HCT116 (cell line): Measurements from ENCODE around the gene CYSRT1. TPM values are rescaled to one million over a fixed set of nuclear protein-coding genes. Genes with fewer than 3 reads are reported as not detected.

Experiments
- ATAC-seq: fragments of 200-7000 bp; cut with Tn5 transposase; 2 replicates; pipeline ENCODE4 v1.9.1; 2020; ENCODE audit warnings: mild to moderate bottlenecking, moderate library complexity
- BruUV-seq: library from RNA; stranded (reverse); fragments of 400-500 nt; replicated peaks from 2 replicates; lab custom pipeline; 2021; lab: Mats Ljungman, UMichigan
- CTCF ChIA-PET: fragments of 300-600 bp; sonication (Branson Sonifier 250); formaldehyde crosslinking; loops from one replicate; lab custom pipeline; 2021; ENCODE audit warnings: antibody characterized with exemption; lab: Charles Lee
- POLR2A ChIA-PET: fragments of 300-600, 350-600 bp; sonication (Branson Sonifier 250); formaldehyde crosslinking; loops from one replicate; lab custom pipeline; 2021; ENCODE audit warnings: antibody characterized with exemption; lab: Charles Lee
- RAD21 ChIA-PET, 2 experiments: fragments of 300-600 bp; sonication (Branson Sonifier 250); formaldehyde crosslinking; loops; one replicate each; lab custom pipeline; 2023; ENCODE audit warnings: low total read pairs in 2 of 2; ENCODE audit not compliant: uncharacterized antibody in 2 of 2, unreplicated experiment in 2 of 2, low non-redundant PET in 1 of 2; lab: Charles Lee
- DNase-seq: peaks from one replicate; pipeline ENCODE4 v3.0.0-alpha.2; 2010; ENCODE audit warnings: low read depth, low spot score
- H2AFZ ChIP-seq: fragments of 200-600 bp; shearing (Covaris generic), sonication (generic); 2 replicates; pipeline ENCODE4 v1.6.1; 2017; ENCODE audit warnings: low read depth, mixed run types, mixed read lengths, antibody characterized with exemption, low read length; ENCODE audit not compliant: poor library complexity, severe bottlenecking
- H3K27ac ChIP-seq: 2 replicates; pipeline ENCODE4 v1.5.1; 2012; ENCODE audit warnings: low read depth, low read length
- H3K27me3 ChIP-seq: fragments of 200-600 bp; sonication (generic); 2 replicates; pipeline ENCODE4 v1.6.1; 2016; ENCODE audit warnings: mixed run types, low read length, mixed read lengths; ENCODE audit not compliant: insufficient read depth
- H3K36me3 ChIP-seq, 2 experiments: fragments of 200-500 bp in 1 of 2; fragments of 200-600 bp in 1 of 2; sonication (Bioruptor generic) in 1 of 2; sonication (generic) in 1 of 2; 2 replicates each; pipeline versions ENCODE4 v1.5.1 to v1.6.1; 2014 to 2016; ENCODE audit warnings: low read length in 2 of 2, inconsistent platforms in 1 of 2, mixed read lengths in 1 of 2, mixed run types in 1 of 2; ENCODE audit not compliant: insufficient read depth in 2 of 2, control insufficient read depth in 1 of 2
- H3K4me1 ChIP-seq, 2 experiments: fragments of 200-600 bp in 1 of 2; sonication (generic) in 1 of 2; 2 replicates each; pipeline versions ENCODE4 v1.5.1 to v1.6.1; 2012 to 2017; ENCODE audit warnings: low read length in 2 of 2, inconsistent platforms in 1 of 2, mild to moderate bottlenecking in 1 of 2, mixed read lengths in 1 of 2, mixed run types in 1 of 2, moderate library complexity in 1 of 2; ENCODE audit not compliant: insufficient read depth in 2 of 2, control insufficient read depth in 1 of 2
- H3K4me2 ChIP-seq: fragments of 200-600 bp; sonication (generic); 2 replicates; pipeline ENCODE4 v1.6.1; 2017; ENCODE audit warnings: mixed run types, low read length, mixed read lengths
- H3K4me3 ChIP-seq, 2 experiments: fragments of 200-600 bp in 1 of 2; sonication (generic) in 1 of 2; replicated peaks in 1 of 2; 2 replicates each; pipeline ENCODE4 v1.5.1; 2011 to 2016; ENCODE audit warnings: low read length in 2 of 2, control low read depth in 1 of 2, low read depth in 1 of 2, mild to moderate bottlenecking in 1 of 2, mixed read lengths in 1 of 2, mixed run types in 1 of 2
- H3K79me2 ChIP-seq: fragments of 200-600 bp; sonication (generic); 2 replicates; pipeline ENCODE4 v1.6.1; 2017; ENCODE audit warnings: mild to moderate bottlenecking, mixed run types, low read length, moderate library complexity, mixed read lengths; ENCODE audit not compliant: insufficient read depth
- H3K9ac ChIP-seq: fragments of 200-600 bp; sonication (generic); 2 replicates; pipeline ENCODE4 v1.6.1; 2016; ENCODE audit warnings: low read length, mixed read lengths
- H3K9me2 ChIP-seq: fragments of 200-600 bp; sonication (generic), shearing (Covaris generic); 2 replicates; pipeline ENCODE4 v1.6.1; 2017; ENCODE audit warnings: mixed run types, mild to moderate bottlenecking, moderate library complexity; ENCODE audit not compliant: insufficient read depth
- H3K9me3 ChIP-seq, 2 experiments: fragments of 200-500 bp in 1 of 2; fragments of 200-600 bp in 1 of 2; sonication (Bioruptor generic) in 1 of 2; sonication (generic) in 1 of 2; 2 replicates each; pipeline ENCODE4 v1.6.1; 2014 to 2017; ENCODE audit warnings: low read length in 2 of 2, mixed read lengths in 2 of 2, inconsistent platforms in 1 of 2, low read depth in 1 of 2, mild to moderate bottlenecking in 1 of 2, mixed run types in 1 of 2, moderate library complexity in 1 of 2; ENCODE audit not compliant: control insufficient read depth in 1 of 2, insufficient read depth in 1 of 2
- H4K20me1 ChIP-seq: fragments of 200-600 bp; sonication (generic), shearing (Covaris generic); 2 replicates; pipeline ENCODE4 v1.6.1; 2017; ENCODE audit warnings: mixed run types, mild to moderate bottlenecking, moderate library complexity; ENCODE audit not compliant: insufficient read depth
- ATF3 ChIP-seq: IDR thresholded peaks from 2 replicates; pipeline ENCODE4 v1.6.1; 2012
- CBX3 ChIP-seq: IDR thresholded peaks from 2 replicates; pipeline ENCODE4 v1.6.1; 2012; ENCODE audit warnings: low read depth
- CEBPB ChIP-seq: IDR thresholded peaks from 2 replicates; pipeline ENCODE4 v1.6.1; 2012; ENCODE audit warnings: low read depth
- ELF1 ChIP-seq: IDR thresholded peaks from 2 replicates; pipeline ENCODE4 v1.6.1; 2012; ENCODE audit warnings: low read depth, borderline replicate concordance
- FOSL1 ChIP-seq: IDR thresholded peaks from 2 replicates; pipeline ENCODE4 v1.6.1; 2012; ENCODE audit warnings: low read depth
- JUND ChIP-seq: IDR thresholded peaks from 2 replicates; pipeline ENCODE4 v1.6.1; 2012
- POLR2A ChIP-seq: IDR thresholded peaks from 2 replicates; pipeline ENCODE4 v1.7.0; 2011; ENCODE audit warnings: borderline replicate concordance; ENCODE audit not compliant: insufficient read depth, insufficient read length; ENCODE audit errors: extremely low read depth
- POLR2AphosphoS5 ChIP-seq: IDR thresholded peaks from 2 replicates; pipeline ENCODE4 v1.6.1; 2011; ENCODE audit warnings: mild to moderate bottlenecking, low read depth, low read length, moderate library complexity
- REST ChIP-seq: IDR thresholded peaks from 2 replicates; pipeline ENCODE4 v1.6.1; 2012; ENCODE audit warnings: low read depth
- SIN3A ChIP-seq: IDR thresholded peaks from 2 replicates; pipeline ENCODE4 v1.6.1; 2012; ENCODE audit warnings: low read depth
- SP1 ChIP-seq: IDR thresholded peaks from 2 replicates; pipeline ENCODE4 v1.6.1; 2012; ENCODE audit warnings: low read depth
- TCF7L2 ChIP-seq: IDR thresholded peaks from 2 replicates; pipeline ENCODE4 v1.7.0; 2011; ENCODE audit warnings: borderline replicate concordance, inconsistent platforms; ENCODE audit not compliant: insufficient read depth, insufficient read length; ENCODE audit errors: extremely low read depth
- YY1 ChIP-seq: IDR thresholded peaks from 2 replicates; pipeline ENCODE4 v1.6.1; 2011; ENCODE audit warnings: low read length, low read depth, moderate library complexity, mild to moderate bottlenecking; ENCODE audit not compliant: insufficient replicate concordance; ENCODE audit errors: extremely low read depth
- ZFX ChIP-seq: fragments of 450-650 bp; IDR thresholded peaks from 2 replicates; pipeline ENCODE4 v1.6.1; 2017
- ZNF274 ChIP-seq: fragments of 200-500 bp; sonication (Bioruptor generic); IDR thresholded peaks from 2 replicates; pipeline ENCODE4 v1.6.1; 2014; ENCODE audit warnings: mild to moderate bottlenecking, low read depth, low read length, inconsistent platforms
- intact Hi-C: fragments of 100-400 bp; cut with micrococcal nuclease; formaldehyde crosslinking; loops from 2 replicates; pipeline ENCODE4 v1.10.0; 2022
- total RNA-seq: library from RNA; stranded (reverse); gene quantifications from one replicate; pipeline ENCODE4 v1.2.1, GENCODE V29; 2021; ENCODE audit not compliant: unreplicated experiment

Gene CYSRT1
- total RNA-seq, 1 experiment from 2014 or later, result 4.3 TPM

GRCh38 chr9:137251194-137251461 lies 26.2 kb downstream of the CYSRT1 start, which contains the start of gene STPG3:
Gene STPG3 (plus strand): TSS chr9:137251286. CDS start chr9:137251287, 1 bp downstream.
- POLR2A ChIA-PET, result no interaction called here
- Histone ChIP-seq H3K4me2 (no peak within 1 kb of the TSS), H4K20me1 (no peaks in the 10 kb centered on the region), H3K9ac (no peak within 1 kb of the TSS), H2AFZ (no peak within 1 kb of the TSS), H3K9me3 (no peaks in the 10 kb centered on the region), H3K79me2 (peaks cover 9% of the 10 kb centered on the region), H3K36me3 (peaks cover 0 to 3% of the 10 kb centered on the region in 2 experiments; a peak in 1 of 4 replicates), H3K27me3 (no peaks in the 10 kb centered on the region), H3K4me1 (peaks cover 15 to 33% of the 10 kb centered on the region in 2 experiments), H3K27ac (peak within 1 kb of the TSS; percentile 29; the same call in 1 of the 2 replicates), H3K9me2 (no peaks in the 10 kb centered on the region), H3K4me3 (no peak within 1 kb of the TSS)
- RAD21 ChIA-PET, result no interaction called here
- DNase-seq, result no peak
- no TSS peak for BruUV-seq
- CTCF ChIA-PET, result no interaction called here
- intact Hi-C loops, result no loop called here
- TF ChIP-seq POLR2AphosphoS5 (no peak), SIN3A (no peak), CEBPB (no peak), POLR2A (no peak), REST (no peak), ZFX (no peak), TCF7L2 (no peak), SP1 (no peak), FOSL1 (no peak), CBX3 (no peak), ZNF274 (no peak), YY1 (no peak), JUND (no peak), ELF1 (no peak), ATF3 (no peak)
- no peak for ATAC-seq
